A673 (cell line): ENCODE results near the gene HOXD3. TPM values are rescaled to one million over a fixed set of nuclear protein-coding genes. Genes with fewer than 3 reads are reported as not detected.

ENCODE experiments used
- BruUV-seq: library from RNA; stranded (reverse); fragments of 400-500 nt; replicated peaks from 2 replicates; lab custom pipeline; 2021; lab: Mats Ljungman, UMichigan
- CTCF ChIA-PET: fragments of 300-600 bp; sonication (Branson Sonifier 250); formaldehyde crosslinking; loops from one replicate; lab custom pipeline; 2022; ENCODE audit warnings: antibody characterized with exemption; lab: Charles Lee
- POLR2A ChIA-PET: fragments of 300-600 bp; sonication (Branson Sonifier 250); formaldehyde crosslinking; loops from one replicate; lab custom pipeline; 2022; ENCODE audit warnings: antibody characterized with exemption; ENCODE audit not compliant: low non-redundant PET; lab: Charles Lee
- DNase-seq: peaks from one replicate; pipeline ENCODE4 v3.0.0-alpha.2; 2015; ENCODE audit warnings: low spot score
- H3K27ac ChIP-seq: fragments of 200-600 bp; sonication (generic); 2 replicates; pipeline ENCODE4 v1.5.1; 2016; ENCODE audit warnings: mixed run types, low read depth, mild to moderate bottlenecking, mixed read lengths, antibody characterized with exemption, low read length; ENCODE audit not compliant: poor library complexity, severe bottlenecking
- H3K27me3 ChIP-seq: fragments of 200-600 bp; sonication (generic); replicated peaks from 2 replicates; pipeline ENCODE4 v1.6.1; 2017; ENCODE audit warnings: mixed run types, low read depth, mild to moderate bottlenecking, mixed read lengths, antibody characterized with exemption, low read length; ENCODE audit not compliant: insufficient read depth, poor library complexity
- H3K36me3 ChIP-seq: fragments of 200-600 bp; sonication (generic); 2 replicates; pipeline ENCODE4 v1.6.1; 2016; ENCODE audit warnings: mixed run types, mild to moderate bottlenecking, mixed read lengths, antibody characterized with exemption, low read length; ENCODE audit not compliant: insufficient read depth, poor library complexity, severe bottlenecking
- H3K4me1 ChIP-seq: fragments of 200-600 bp; sonication (generic); 2 replicates; pipeline ENCODE4 v1.6.1; 2017; ENCODE audit warnings: mixed run types, mild to moderate bottlenecking, mixed read lengths, antibody characterized with exemption, low read length; ENCODE audit not compliant: insufficient read depth, poor library complexity, severe bottlenecking
- H3K4me3 ChIP-seq: fragments of 200-600 bp; sonication (generic); 2 replicates; pipeline ENCODE4 v1.5.1; 2016; ENCODE audit warnings: low read depth, mixed run types, mild to moderate bottlenecking, mixed read lengths, low read length; ENCODE audit not compliant: poor library complexity, severe bottlenecking
- H3K9me3 ChIP-seq: fragments of 200-600 bp; sonication (generic); 2 replicates; pipeline ENCODE4 v1.6.1; 2016; ENCODE audit warnings: mixed run types, low read depth, mild to moderate bottlenecking, mixed read lengths, antibody characterized with exemption, low read length; ENCODE audit not compliant: poor library complexity, severe bottlenecking
- EZH2 ChIP-seq: fragments of 200-600 bp; sonication (generic); IDR thresholded peaks from 2 replicates; pipeline ENCODE4 v1.6.1; 2017; ENCODE audit warnings: borderline replicate concordance, low read depth, mild to moderate bottlenecking, mixed read lengths, antibody characterized with exemption, low read length; ENCODE audit not compliant: poor library complexity, severe bottlenecking
- intact Hi-C: fragments of 100-400 bp; cut with micrococcal nuclease; formaldehyde crosslinking; loops from one replicate; pipeline ENCODE4 v1.10.0; 2022; ENCODE audit not compliant: unreplicated experiment
- total RNA-seq: library from RNA; stranded (reverse); gene quantifications from 2 replicates; pipeline ENCODE4 v1.2.3, GENCODE V29; 2021
- TF ChIP-seq, protein P1 (sequence below): fragments of 300-800, 200-600 bp; sonication (generic); conservative IDR thresholded peaks from 2 replicates; pipeline ENCODE4 v1.5.1; 2017; ENCODE audit warnings: low read depth, mild to moderate bottlenecking, antibody characterized with exemption, low read length, moderate library complexity, mixed read lengths

The HOXD3 gene
- total RNA-seq, 1 experiment from 2014 or later: 41.3 TPM

GRCh38 chr2:176187899-176188773, 31.0 kb downstream of the HOXD3 start, which contains the start of gene HOXD1:
Gene HOXD1 (plus strand): TSS chr2:176188668. CDS start chr2:176188802, 134 bp downstream.
- Histone ChIP-seq H3K27ac (no peak within 1 kb of the TSS), H3K36me3 (no peaks in the 10 kb centered on the region), H3K27me3 (peaks cover 42% of the 10 kb centered on the region), H3K4me3 (peak within 1 kb of the TSS; percentile 62), H3K9me3 (no peaks in the 10 kb centered on the region), H3K4me1 (peaks cover 11% of the 10 kb centered on the region)
- intact Hi-C loops: no loop called here
- POLR2A ChIA-PET: no interaction called here
- peak; percentile 52 for DNase-seq
- no TSS peak for BruUV-seq
- CTCF ChIA-PET: interaction anchor here (0.5 kb wide), 1 partner anchor 61 kb away, joined by 3 read pairs; no protein-coding TSS in a partner anchor
- TF ChIP-seq, protein P1, sequence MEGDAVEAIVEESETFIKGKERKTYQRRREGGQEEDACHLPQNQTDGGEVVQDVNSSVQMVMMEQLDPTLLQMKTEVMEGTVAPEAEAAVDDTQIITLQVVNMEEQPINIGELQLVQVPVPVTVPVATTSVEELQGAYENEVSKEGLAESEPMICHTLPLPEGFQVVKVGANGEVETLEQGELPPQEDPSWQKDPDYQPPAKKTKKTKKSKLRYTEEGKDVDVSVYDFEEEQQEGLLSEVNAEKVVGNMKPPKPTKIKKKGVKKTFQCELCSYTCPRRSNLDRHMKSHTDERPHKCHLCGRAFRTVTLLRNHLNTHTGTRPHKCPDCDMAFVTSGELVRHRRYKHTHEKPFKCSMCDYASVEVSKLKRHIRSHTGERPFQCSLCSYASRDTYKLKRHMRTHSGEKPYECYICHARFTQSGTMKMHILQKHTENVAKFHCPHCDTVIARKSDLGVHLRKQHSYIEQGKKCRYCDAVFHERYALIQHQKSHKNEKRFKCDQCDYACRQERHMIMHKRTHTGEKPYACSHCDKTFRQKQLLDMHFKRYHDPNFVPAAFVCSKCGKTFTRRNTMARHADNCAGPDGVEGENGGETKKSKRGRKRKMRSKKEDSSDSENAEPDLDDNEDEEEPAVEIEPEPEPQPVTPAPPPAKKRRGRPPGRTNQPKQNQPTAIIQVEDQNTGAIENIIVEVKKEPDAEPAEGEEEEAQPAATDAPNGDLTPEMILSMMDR: no peak
- TF ChIP-seq EZH2: no peak

GRCh38 chr2:176188774-176189680, 31.9 kb downstream of the HOXD3 start:
- Histone ChIP-seq H3K27ac (no peak overlapping the region), H3K4me1 (peaks cover 11% of the 10 kb centered on the region), H3K4me3 (peak overlapping the region; percentile 62), H3K27me3 (peaks cover 42% of the 10 kb centered on the region), H3K9me3 (no peaks in the 10 kb centered on the region), H3K36me3 (no peaks in the 10 kb centered on the region)
- TF ChIP-seq, protein P1: no peak
- no peak for TF ChIP-seq EZH2
- DNase-seq: no peak
- ChIA-PET CTCF (no interaction called here), POLR2A (no interaction called here)
- intact Hi-C loops: no loop called here
- BruUV-seq: no TSS peak
